ENCODE measurements around the gene USP25. TPM values are rescaled to one million over a fixed set of nuclear protein-coding genes. Genes with fewer than 3 reads are reported as not detected.

The USP25 gene
- total RNA-seq, 2 donors from 2014 or later = 42.9 to 44.7 TPM

- Histone ChIP-seq H3K27ac (no peak overlapping the region), H3K36me3 (no peaks in the 10 kb centered on the region), H3K9me3 (no peaks in the 10 kb centered on the region), H3K27me3 (no peaks in the 10 kb centered on the region), H3K4me1 (no peaks in the 10 kb centered on the region), H3K4me3 (no peak overlapping the region)
- DNase-seq (ENCODE audit: low spot score) = no peak
- TF ChIP-seq, protein P1, sequence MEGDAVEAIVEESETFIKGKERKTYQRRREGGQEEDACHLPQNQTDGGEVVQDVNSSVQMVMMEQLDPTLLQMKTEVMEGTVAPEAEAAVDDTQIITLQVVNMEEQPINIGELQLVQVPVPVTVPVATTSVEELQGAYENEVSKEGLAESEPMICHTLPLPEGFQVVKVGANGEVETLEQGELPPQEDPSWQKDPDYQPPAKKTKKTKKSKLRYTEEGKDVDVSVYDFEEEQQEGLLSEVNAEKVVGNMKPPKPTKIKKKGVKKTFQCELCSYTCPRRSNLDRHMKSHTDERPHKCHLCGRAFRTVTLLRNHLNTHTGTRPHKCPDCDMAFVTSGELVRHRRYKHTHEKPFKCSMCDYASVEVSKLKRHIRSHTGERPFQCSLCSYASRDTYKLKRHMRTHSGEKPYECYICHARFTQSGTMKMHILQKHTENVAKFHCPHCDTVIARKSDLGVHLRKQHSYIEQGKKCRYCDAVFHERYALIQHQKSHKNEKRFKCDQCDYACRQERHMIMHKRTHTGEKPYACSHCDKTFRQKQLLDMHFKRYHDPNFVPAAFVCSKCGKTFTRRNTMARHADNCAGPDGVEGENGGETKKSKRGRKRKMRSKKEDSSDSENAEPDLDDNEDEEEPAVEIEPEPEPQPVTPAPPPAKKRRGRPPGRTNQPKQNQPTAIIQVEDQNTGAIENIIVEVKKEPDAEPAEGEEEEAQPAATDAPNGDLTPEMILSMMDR (IDR thresholded peaks at IDR 0.05) = no peak
These were observed 166.7 kb downstream of the USP25 start for GRCh38 chr21:15896501-15896900.

- Histone ChIP-seq H3K27ac (no peak overlapping the region), H3K27me3 (no peaks in the 10 kb centered on the region), H3K9me3 (no peaks in the 10 kb centered on the region), H3K36me3 (no peaks in the 10 kb centered on the region), H3K4me1 (no peaks in the 10 kb centered on the region), H3K4me3 (no peak overlapping the region)
- DNase-seq (ENCODE audit: low spot score) = no peak
- TF ChIP-seq, protein P1 (IDR thresholded peaks at IDR 0.05) = no peak
These were observed 174.6 kb downstream of the USP25 start for GRCh38 chr21:15904389-15904788.

GRCh38 chr21:15908187-15908586 is 178.4 kb downstream of the USP25 start:
- no peaks in the 10 kb centered on the region for H3K36me3 ChIP-seq
- no peak for DNase-seq (ENCODE audit: low spot score)

DNA sequence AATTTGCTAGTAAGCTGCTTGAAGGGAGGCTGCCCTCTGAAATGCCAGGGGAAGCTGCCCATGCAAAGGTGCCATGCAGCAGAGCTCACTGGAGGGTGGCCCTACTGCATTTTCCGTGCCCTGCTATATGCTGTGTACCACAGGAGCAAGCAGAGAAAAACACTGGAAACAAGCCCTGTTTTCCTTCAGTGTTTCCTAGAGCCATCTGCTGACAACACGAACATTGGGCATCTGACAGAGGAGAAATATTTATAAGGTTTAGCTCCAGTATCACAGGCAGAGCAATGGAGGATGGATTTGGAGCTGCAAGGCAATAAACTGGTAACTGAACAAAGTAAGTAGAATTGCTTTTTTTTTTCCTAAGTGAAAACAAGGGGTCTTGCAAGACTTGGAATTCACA is 198.4 kb downstream of the USP25 start:
- TF ChIP-seq, protein P1 (IDR thresholded peaks at IDR 0.05) = no peak
- Histone ChIP-seq H3K9me3 (no peaks in the 10 kb centered on the region), H3K36me3 (no peaks in the 10 kb centered on the region), H3K27ac (no peak overlapping the region), H3K27me3 (no peaks in the 10 kb centered on the region), H3K4me1 (no peaks in the 10 kb centered on the region), H3K4me3 (no peak overlapping the region)
- DNase-seq (ENCODE audit: low spot score) = no peak

More at GRCh38 chr21:15908187-15908586, 178.4 kb downstream of the USP25 start:
- no peaks in the 10 kb centered on the region for H3K4me1 ChIP-seq
- TF ChIP-seq, protein P1 (IDR thresholded peaks at IDR 0.05) = no peak
- H3K27ac ChIP-seq = no peak overlapping the region
- no peak overlapping the region for H3K4me3 ChIP-seq
- H3K27me3 ChIP-seq = no peaks in the 10 kb centered on the region
- peaks cover 0 to 5% of the 10 kb centered on the region in 2 donors for H3K9me3 ChIP-seq

DNA sequence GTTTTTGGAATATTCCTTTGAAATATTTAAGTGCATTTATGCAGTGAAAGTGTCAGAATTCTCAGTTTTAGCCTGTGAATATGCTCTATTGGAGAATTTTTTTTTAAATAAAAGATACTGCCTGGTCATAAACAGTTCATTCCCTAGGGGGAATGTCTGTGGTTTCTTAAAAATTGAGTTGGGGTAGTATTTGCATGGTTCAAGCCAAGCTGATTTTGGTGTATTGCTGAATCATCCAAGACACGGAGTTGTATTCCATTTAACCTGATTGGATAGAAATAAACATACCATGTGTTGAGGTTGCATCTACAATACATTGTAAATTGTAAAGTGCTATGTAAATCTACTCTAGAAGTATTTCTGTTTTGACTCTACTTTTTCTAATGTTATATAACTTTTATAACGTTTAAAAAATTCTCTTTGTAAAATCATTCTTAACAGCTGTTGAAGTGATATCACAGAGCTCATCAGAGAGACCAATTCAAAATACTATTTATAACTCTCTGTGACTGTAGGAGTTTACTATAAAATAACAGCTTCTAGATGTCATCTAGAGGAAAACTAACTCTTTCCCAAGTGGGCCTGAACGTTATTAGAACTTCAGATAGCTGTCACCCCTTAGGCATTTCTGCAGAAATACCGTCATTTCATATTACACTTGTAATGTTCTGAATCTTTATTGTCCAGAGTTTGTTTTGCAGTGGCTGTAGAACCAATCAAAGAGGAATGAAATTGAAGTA is 199.1 kb downstream of the USP25 start:
- TF ChIP-seq, protein P1 (IDR thresholded peaks at IDR 0.05) = no peak
- Histone ChIP-seq H3K36me3 (no peaks in the 10 kb centered on the region), H3K27ac (no peak overlapping the region), H3K9me3 (no peaks in the 10 kb centered on the region), H3K27me3 (no peaks in the 10 kb centered on the region), H3K4me1 (no peaks in the 10 kb centered on the region), H3K4me3 (no peak overlapping the region)
- no peak for DNase-seq (ENCODE audit: low spot score)

- H3K4me3 ChIP-seq = no peak overlapping the region
- H3K27me3 ChIP-seq = no peaks in the 10 kb centered on the region
- no peaks in the 10 kb centered on the region for H3K9me3 ChIP-seq
- no peak for DNase-seq (ENCODE audit: low spot score)
- no peaks in the 10 kb centered on the region for H3K4me1 ChIP-seq
- no peaks in the 10 kb centered on the region for H3K36me3 ChIP-seq
- H3K27ac ChIP-seq = no peak overlapping the region
- TF ChIP-seq, protein P1 (IDR thresholded peaks at IDR 0.05) = no peak
These were observed 199.8 kb downstream of the USP25 start for GRCh38 chr21:15929536-15929935.

All from right atrium auricular region (tissue), 2 donors.